Esophagus squamous epithelium (tissue), 5 donors: Measurements from ENCODE around the gene NFYB. TPM values are rescaled to one million over a fixed set of nuclear protein-coding genes. Genes with fewer than 3 reads are reported as not detected.

Experiments
- DNase-seq: peaks from one replicate; lab custom pipeline; 2025; lab: John Stamatoyannopoulos, UW
- H3K27ac ChIP-seq, 4 donors: fragments of 200-600 bp; sonication (generic); one replicate each; pipeline ENCODE4 v1.5.1; 2016 to 2019; ENCODE audit warnings: mild to moderate bottlenecking in 1 of 4
- H3K27me3 ChIP-seq, 4 donors: fragments of 200-600 bp; sonication (generic); 1 replicate in 3 of 4; 2 replicates in 1 of 4; pipeline versions ENCODE4 v1.5.1 to v1.6.0; 2017 to 2021; ENCODE audit warnings: antibody characterized with exemption in 1 of 4
- H3K36me3 ChIP-seq, 3 donors: fragments of 200-600 bp; sonication (generic); one replicate each; pipeline ENCODE4 v1.5.1; 2016 to 2019
- H3K4me1 ChIP-seq, 3 donors: fragments of 200-600 bp; sonication (generic); one replicate each; pipeline ENCODE4 v1.5.1; 2017 to 2019
- H3K4me3 ChIP-seq, 4 donors: fragments of 200-600 bp; sonication (generic); 1 replicate in 3 of 4; 2 replicates in 1 of 4; pipeline ENCODE4 v1.5.1; 2016 to 2019; ENCODE audit warnings: mild to moderate bottlenecking in 2 of 4, moderate library complexity in 1 of 4
- H3K9me3 ChIP-seq, 3 donors: fragments of 200-600 bp; sonication (generic); one replicate each; pipeline ENCODE4 v1.5.1; 2016 to 2019
- CTCF ChIP-seq, 6 experiments: fragments of 450-650 bp in 4 of 6; fragments of 200-600 bp in 2 of 6; sonication (generic) in 2 of 6; IDR thresholded peaks; one replicate each; pipeline ENCODE4 v1.5.1; 2016 to 2019; ENCODE audit warnings: antibody characterized with exemption in 6 of 6, mild to moderate bottlenecking in 4 of 6, moderate library complexity in 4 of 6
- POLR2A ChIP-seq, 4 donors: fragments of 450-650 bp; IDR thresholded peaks; one replicate each; pipeline ENCODE4 v1.6.1; 2017; ENCODE audit warnings: antibody characterized with exemption in 4 of 4, mild to moderate bottlenecking in 4 of 4, moderate library complexity in 3 of 4
- WGBS, 2 donors: methylation state at CpG; one replicate each; pipeline ENCODE4 v1.1.5; 2018; 5-methylcytosine and 5-hydroxymethylcytosine counted together
- intact Hi-C: fragments of 100-400 bp; cut with DNase I; formaldehyde crosslinking; loops from one replicate; pipeline ENCODE4 v1.15.0; 2022
- total RNA-seq, 4 donors: library from RNA; depleted of rRNA; stranded (reverse); fragments of >200 nt; gene quantifications; one replicate each; pipeline ENCODE4 v1.1.0, GENCODE V29; 2016
- donor health status: DM: yes; HTN: yes; CAD: no.

The NFYB gene
- total RNA-seq, 4 donors from 2014 or later = 8.1 to 31.5 (median 12.9) TPM

GRCh38 chr12:104167519-104168458 lies 29.8 kb upstream of the NFYB start:
- no peak overlapping the region for H3K4me3 ChIP-seq

GRCh38 chr12:104166465-104166864 lies 28.5 kb upstream of the NFYB start:
- intact Hi-C loops = no loop called here
- Histone ChIP-seq H3K27ac (peak overlapping the region in 1 of 4 donors; percentile 23), H3K4me1 (no peaks in the 10 kb centered on the region), H3K9me3 (no peaks in the 10 kb centered on the region), H3K4me3 (no peak overlapping the region), H3K27me3 (no peaks in the 10 kb centered on the region), H3K36me3 (no peaks in the 10 kb centered on the region)
- no peak for DNase-seq
- WGBS, 2 donors = 63 to 80% methylated on average over 5 to 6 of the region's 6 CpGs
- TF ChIP-seq POLR2A (IDR thresholded peaks at IDR 0.05) (no peak), CTCF (IDR thresholded peaks at IDR 0.05) (no peak)

More at GRCh38 chr12:104167519-104168458, 29.8 kb upstream of the NFYB start:
- H3K27me3 ChIP-seq = no peaks in the 10 kb centered on the region
- no peaks in the 10 kb centered on the region for H3K9me3 ChIP-seq
- no peaks in the 10 kb centered on the region for H3K4me1 ChIP-seq
- no peak overlapping the region for H3K27ac ChIP-seq
- no peak for DNase-seq
- no peak for TF ChIP-seq POLR2A (IDR thresholded peaks at IDR 0.05)
- TF ChIP-seq CTCF (IDR thresholded peaks at IDR 0.05) = no peak
- no peaks in the 10 kb centered on the region for H3K36me3 ChIP-seq
- WGBS, 2 donors = 88 to 93% methylated on average over 2 to 5 of the region's 5 CpGs
- intact Hi-C loops = no loop called here

GRCh38 chr12:104165801-104166200 lies 27.8 kb upstream of the NFYB start:
- no peaks in the 10 kb centered on the region for H3K4me1 ChIP-seq
- H3K36me3 ChIP-seq = no peaks in the 10 kb centered on the region
- 67 to 71% methylated on average over 2 of the region's 2 CpGs for WGBS, 2 donors
- H3K9me3 ChIP-seq = no peaks in the 10 kb centered on the region
- intact Hi-C loops = no loop called here
- H3K27ac ChIP-seq = peak overlapping the region in 1 of 4 donors; percentile 23
- DNase-seq = no peak
- H3K27me3 ChIP-seq = no peaks in the 10 kb centered on the region
- H3K4me3 ChIP-seq = no peak overlapping the region
- TF ChIP-seq POLR2A (IDR thresholded peaks at IDR 0.05) (no peak), CTCF (IDR thresholded peaks at IDR 0.05) (no peak)

- H3K36me3 ChIP-seq = no peaks in the 10 kb centered on the region
These were observed 26.6 kb upstream of the NFYB start for GRCh38 chr12:104164634-104165033.

More at GRCh38 chr12:104164634-104165033, 26.6 kb upstream of the NFYB start:
- 38 to 48% methylated on average over 1 of the region's 1 CpG for WGBS, 2 donors
- no peak for DNase-seq
- Histone ChIP-seq H3K27me3 (no peaks in the 10 kb centered on the region), H3K9me3 (no peaks in the 10 kb centered on the region), H3K4me1 (no peaks in the 10 kb centered on the region), H3K27ac (no peak overlapping the region), H3K4me3 (no peak overlapping the region)
- TF ChIP-seq CTCF (IDR thresholded peaks at IDR 0.05) (no peak), POLR2A (IDR thresholded peaks at IDR 0.05) (no peak)
- intact Hi-C loops = no loop called here
